ENCODE measurements around the gene FLNB. TPM values are rescaled to one million over a fixed set of nuclear protein-coding genes. Genes with fewer than 3 reads are reported as not detected.

Gene FLNB
- total and polyA plus RNA-seq, 2 of the 8 experiments (the other 6 are each of a cell fraction or from before 2014, with no cell fraction given), result 72.3 to 118 TPM

GRCh38 chr3:57980416-57980815 is 27.8 kb upstream of the FLNB start:
- no peak for FAIRE-seq
- ChIA-PET CTCF (ENCODE audit: partially characterized antibody) (interaction anchor here (0.6 to 2.2 kb wide), 3 partner anchors 17 to 207 kb away, joined by 3 to 8 read pairs (median 3); no protein-coding TSS in a partner anchor), POLR2A (ENCODE audit: partially characterized antibody) (interaction anchor here (1.4 kb wide), 1 partner anchor 9 kb away, joined by 3 read pairs; no protein-coding TSS in a partner anchor)
- no peak overlapping the region for H3K18ac ChIP-seq (ENCODE audit: extremely low read depth, low read length)
- no peak overlapping the region for H3K56ac ChIP-seq (replicated peaks; ENCODE audit: insufficient read length, low read depth, low read length)
- H4K8ac ChIP-seq (ENCODE audit: extremely low read depth, insufficient read depth, low read length), result no peak overlapping the region
- no peak overlapping the region for H3K4me3 ChIP-seq (ENCODE audit: extremely low read depth in 1 of 4, insufficient read depth in 2 of 4, low read depth in 3 of 4, low read length in 4 of 4)
- no peaks in the 10 kb centered on the region for H3K79me2 ChIP-seq (ENCODE audit: control insufficient read depth in 1 of 2, insufficient read depth in 2 of 2, low read length in 2 of 2)
- no peak overlapping the region for H2BK12ac ChIP-seq (ENCODE audit: low read depth, low read length)
- no peak overlapping the region for H2AFZ ChIP-seq (ENCODE audit: low read length)
- H4K5ac ChIP-seq (ENCODE audit: insufficient read length, low read depth, low read length), result no peak overlapping the region
- no peak overlapping the region for H3K4ac ChIP-seq (replicated peaks; ENCODE audit: insufficient read length, low read depth, low read length)
- H2BK120ac ChIP-seq (replicated peaks; ENCODE audit: low read depth, low read length), result no peak overlapping the region
- no peaks in the 10 kb centered on the region for H3K36me3 ChIP-seq (ENCODE audit: control insufficient read depth in 2 of 4, insufficient read depth in 4 of 4, low read length in 3 of 4)
- H4K91ac ChIP-seq (replicated peaks; ENCODE audit: insufficient read length, low read length), result no peak overlapping the region
- H2BK5ac ChIP-seq (ENCODE audit: low read depth, low read length), result no peak overlapping the region
- H3K27me3 ChIP-seq (replicated peaks in 1 of 4; ENCODE audit: control insufficient read depth in 3 of 4, extremely low read depth in 1 of 4, insufficient read depth in 3 of 4, low read length in 3 of 4), result no peaks in the 10 kb centered on the region; a peak in 1 of 7 replicates
- no peaks in the 10 kb centered on the region for H3K9me3 ChIP-seq (ENCODE audit: insufficient read depth in 2 of 2, low read depth in 1 of 2, low read length in 1 of 2)
- H2AK5ac ChIP-seq (ENCODE audit: low read depth, low read length), result no peak overlapping the region
- H2BK20ac ChIP-seq (ENCODE audit: low read length), result no peak overlapping the region
- no peak overlapping the region for H3K4me2 ChIP-seq (ENCODE audit: insufficient read depth in 1 of 2, low read depth in 2 of 2, low read length in 2 of 2)
- H3K4me1 ChIP-seq (replicated peaks in 1 of 4; ENCODE audit: control insufficient read depth in 3 of 4, insufficient read depth in 4 of 4, low read length in 3 of 4), result no peaks in the 10 kb centered on the region
- 92% methylated on average over 1 of the region's 1 CpG; no CpG with 5 or more reads in 1 of the 2 experiments for WGBS, 2 experiments (ENCODE audit: extremely low coverage in 1 of 2, insufficient coverage in 1 of 2, insufficient read length in 1 of 2, insufficient replicate concordance in 2 of 2, low coverage in 1 of 2, low lambda C conversion rate in 2 of 2, missing lambda C conversion rate in 1 of 2)
- H3K23me2 ChIP-seq (ENCODE audit: low read depth, low read length), result no peaks in the 10 kb centered on the region
- H3K14ac ChIP-seq (ENCODE audit: insufficient read length), result no peak overlapping the region
- no peak for DNase-seq (ENCODE audit: low read depth in 1 of 2, low spot score in 2 of 2)
- no peak overlapping the region for H3K9ac ChIP-seq (replicated peaks in 1 of 4; ENCODE audit: extremely low read depth in 1 of 4, low read depth in 3 of 4, low read length in 3 of 4)
- H3K23ac ChIP-seq (ENCODE audit: insufficient read length), result no peak overlapping the region
- no peak overlapping the region for H2BK15ac ChIP-seq (ENCODE audit: low read length)
- no peaks in the 10 kb centered on the region for H3K79me1 ChIP-seq (ENCODE audit: low read depth, low read length)
- no peaks in the 10 kb centered on the region for H4K20me1 ChIP-seq (replicated peaks in 1 of 2; ENCODE audit: control insufficient read depth in 1 of 2, insufficient read depth in 2 of 2, low read length in 2 of 2)
- H3K27ac ChIP-seq (ENCODE audit: low read depth, low read length), result no peak overlapping the region
- TF ChIP-seq HDAC6 (IDR thresholded peaks at IDR 0.05; ENCODE audit: low read depth, low read length) (no peak), POLR2AphosphoS5 (IDR thresholded peaks at IDR 0.05; ENCODE audit: low read depth, low read length) (no peak), SIRT6 (IDR thresholded peaks at IDR 0.05; ENCODE audit: low read length) (no peak), EZH2 (IDR thresholded peaks at IDR 0.05; ENCODE audit: low read depth, low read length, severe bottlenecking) (no peak), CTCF (IDR thresholded peaks at IDR 0.05; ENCODE audit: control extremely low read depth in 1 of 3, insufficient read depth in 1 of 3, low read depth in 1 of 3, low read length in 3 of 3) (no peak), SIN3A (conservative IDR thresholded peaks at IDR 0.05 in 1 of 2, IDR thresholded peaks at IDR 0.05 in 1 of 2; ENCODE audit: low read depth in 1 of 2, low read length in 2 of 2) (no peak), E2F6 (IDR thresholded peaks at IDR 0.05) (no peak), BACH1 (IDR thresholded peaks at IDR 0.05; ENCODE audit: low read length) (no peak), SP2 (IDR thresholded peaks at IDR 0.05; ENCODE audit: low read length) (no peak), JUN (IDR thresholded peaks at IDR 0.05; ENCODE audit: low read depth, low read length) (no peak), SUZ12 (IDR thresholded peaks at IDR 0.05; ENCODE audit: low read length) (no peak), CHD1 (IDR thresholded peaks at IDR 0.05; ENCODE audit: low read depth, low read length) (no peak)
